Measurements from ENCODE around the gene VTI1A. TPM values are rescaled to one million over a fixed set of nuclear protein-coding genes. Genes with fewer than 3 reads are reported as not detected.

VTI1A gene
- polyA plus RNA-seq, 1 donor from 2014 or later, result 28.7 TPM

DNA sequence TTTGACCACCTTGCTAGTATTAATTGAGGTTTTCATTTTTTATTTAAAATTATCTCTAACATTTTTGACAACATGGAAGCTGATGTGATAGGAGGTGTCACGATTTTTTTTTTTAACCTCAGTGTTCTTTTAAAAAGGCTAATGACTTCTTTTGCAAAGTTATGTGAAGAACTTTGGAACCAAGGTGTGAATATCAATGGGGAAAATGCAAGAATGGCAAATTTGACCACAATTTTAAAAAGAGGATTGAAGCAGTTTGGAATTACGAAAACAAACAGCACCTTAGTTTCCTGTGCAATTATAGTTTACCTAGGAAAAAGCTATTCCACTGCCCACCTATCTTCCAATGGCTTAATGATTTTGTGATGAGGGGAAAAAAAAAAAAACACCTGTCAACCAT, 232.4 kb downstream of the VTI1A start:
- no peak overlapping the region for H3K4me2 ChIP-seq (ENCODE audit: low read length)
- no peaks in the 10 kb centered on the region for H4K20me1 ChIP-seq (ENCODE audit: insufficient read depth)
- no peak overlapping the region for H3K4me3 ChIP-seq (ENCODE audit: low read length)
- H3K9ac ChIP-seq (ENCODE audit: low read length), result no peak overlapping the region
- no peaks in the 10 kb centered on the region for H3K9me3 ChIP-seq (ENCODE audit: low read length)
- H3K36me3 ChIP-seq (ENCODE audit: insufficient read depth, low read length), result no peaks in the 10 kb centered on the region
- no peak overlapping the region for H3K27ac ChIP-seq (ENCODE audit: low read length)
- H2AFZ ChIP-seq (ENCODE audit: low read depth, low read length), result no peak overlapping the region
- H3K27me3 ChIP-seq (ENCODE audit: insufficient read depth, low read depth, low read length), result no peaks in the 10 kb centered on the region
- H3F3A ChIP-seq (ENCODE audit: insufficient read depth, low read length, poor library complexity, severe bottlenecking), result no peaks in the 10 kb centered on the region
- H3K79me2 ChIP-seq (replicated peaks; ENCODE audit: insufficient read depth, low read length), result no peaks in the 10 kb centered on the region
- H3K9me2 ChIP-seq (ENCODE audit: insufficient read depth, low read length), result no peaks in the 10 kb centered on the region
- TF ChIP-seq MXI1 (conservative IDR thresholded peaks at IDR 0.05; ENCODE audit: poor library complexity, severe bottlenecking), result no peak
- TF ChIP-seq, protein P1, sequence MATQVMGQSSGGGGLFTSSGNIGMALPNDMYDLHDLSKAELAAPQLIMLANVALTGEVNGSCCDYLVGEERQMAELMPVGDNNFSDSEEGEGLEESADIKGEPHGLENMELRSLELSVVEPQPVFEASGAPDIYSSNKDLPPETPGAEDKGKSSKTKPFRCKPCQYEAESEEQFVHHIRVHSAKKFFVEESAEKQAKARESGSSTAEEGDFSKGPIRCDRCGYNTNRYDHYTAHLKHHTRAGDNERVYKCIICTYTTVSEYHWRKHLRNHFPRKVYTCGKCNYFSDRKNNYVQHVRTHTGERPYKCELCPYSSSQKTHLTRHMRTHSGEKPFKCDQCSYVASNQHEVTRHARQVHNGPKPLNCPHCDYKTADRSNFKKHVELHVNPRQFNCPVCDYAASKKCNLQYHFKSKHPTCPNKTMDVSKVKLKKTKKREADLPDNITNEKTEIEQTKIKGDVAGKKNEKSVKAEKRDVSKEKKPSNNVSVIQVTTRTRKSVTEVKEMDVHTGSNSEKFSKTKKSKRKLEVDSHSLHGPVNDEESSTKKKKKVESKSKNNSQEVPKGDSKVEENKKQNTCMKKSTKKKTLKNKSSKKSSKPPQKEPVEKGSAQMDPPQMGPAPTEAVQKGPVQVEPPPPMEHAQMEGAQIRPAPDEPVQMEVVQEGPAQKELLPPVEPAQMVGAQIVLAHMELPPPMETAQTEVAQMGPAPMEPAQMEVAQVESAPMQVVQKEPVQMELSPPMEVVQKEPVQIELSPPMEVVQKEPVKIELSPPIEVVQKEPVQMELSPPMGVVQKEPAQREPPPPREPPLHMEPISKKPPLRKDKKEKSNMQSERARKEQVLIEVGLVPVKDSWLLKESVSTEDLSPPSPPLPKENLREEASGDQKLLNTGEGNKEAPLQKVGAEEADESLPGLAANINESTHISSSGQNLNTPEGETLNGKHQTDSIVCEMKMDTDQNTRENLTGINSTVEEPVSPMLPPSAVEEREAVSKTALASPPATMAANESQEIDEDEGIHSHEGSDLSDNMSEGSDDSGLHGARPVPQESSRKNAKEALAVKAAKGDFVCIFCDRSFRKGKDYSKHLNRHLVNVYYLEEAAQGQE (IDR thresholded peaks at IDR 0.05; ENCODE audit: borderline replicate concordance), result no peak
- no peak for TF ChIP-seq EZH2 (IDR thresholded peaks at IDR 0.05; ENCODE audit: borderline replicate concordance, insufficient read depth, low read length, poor library complexity, severe bottlenecking)
- TF ChIP-seq POLR2AphosphoS5 (IDR thresholded peaks at IDR 0.05), result no peak
- TF ChIP-seq EP300 (conservative IDR thresholded peaks at IDR 0.05; ENCODE audit: poor library complexity, severe bottlenecking), result no peak
- TF ChIP-seq RAD21 (conservative IDR thresholded peaks at IDR 0.05), result no peak
- no peak for TF ChIP-seq SMC3 (conservative IDR thresholded peaks at IDR 0.05; ENCODE audit: poor library complexity)
- TF ChIP-seq TAF1 (IDR thresholded peaks at IDR 0.05; ENCODE audit: low read depth), result no peak
- TF ChIP-seq, protein P2, sequence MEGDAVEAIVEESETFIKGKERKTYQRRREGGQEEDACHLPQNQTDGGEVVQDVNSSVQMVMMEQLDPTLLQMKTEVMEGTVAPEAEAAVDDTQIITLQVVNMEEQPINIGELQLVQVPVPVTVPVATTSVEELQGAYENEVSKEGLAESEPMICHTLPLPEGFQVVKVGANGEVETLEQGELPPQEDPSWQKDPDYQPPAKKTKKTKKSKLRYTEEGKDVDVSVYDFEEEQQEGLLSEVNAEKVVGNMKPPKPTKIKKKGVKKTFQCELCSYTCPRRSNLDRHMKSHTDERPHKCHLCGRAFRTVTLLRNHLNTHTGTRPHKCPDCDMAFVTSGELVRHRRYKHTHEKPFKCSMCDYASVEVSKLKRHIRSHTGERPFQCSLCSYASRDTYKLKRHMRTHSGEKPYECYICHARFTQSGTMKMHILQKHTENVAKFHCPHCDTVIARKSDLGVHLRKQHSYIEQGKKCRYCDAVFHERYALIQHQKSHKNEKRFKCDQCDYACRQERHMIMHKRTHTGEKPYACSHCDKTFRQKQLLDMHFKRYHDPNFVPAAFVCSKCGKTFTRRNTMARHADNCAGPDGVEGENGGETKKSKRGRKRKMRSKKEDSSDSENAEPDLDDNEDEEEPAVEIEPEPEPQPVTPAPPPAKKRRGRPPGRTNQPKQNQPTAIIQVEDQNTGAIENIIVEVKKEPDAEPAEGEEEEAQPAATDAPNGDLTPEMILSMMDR (IDR thresholded peaks at IDR 0.05; ENCODE audit: poor library complexity, severe bottlenecking), result no peak

DNA sequence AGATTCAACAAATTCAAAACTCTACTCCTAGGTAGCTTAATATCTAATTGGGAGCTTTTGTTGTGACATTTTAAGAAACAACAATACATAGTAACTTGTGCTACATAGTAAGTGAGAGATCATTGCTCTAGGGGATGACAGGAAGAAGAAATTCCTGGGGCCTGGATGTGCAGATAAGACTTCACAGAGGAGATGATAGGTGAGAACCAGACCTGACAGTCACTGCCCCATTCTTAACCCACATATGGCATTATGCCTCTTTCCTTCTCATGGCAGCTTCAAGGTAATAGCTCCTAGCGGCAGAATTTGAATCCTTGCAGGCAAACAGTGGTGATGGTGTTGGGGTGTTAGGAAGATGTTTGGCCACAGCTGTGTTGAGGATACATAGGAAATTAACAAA, 233.6 kb downstream of the VTI1A start:
- Histone ChIP-seq H3K9me3 (ENCODE audit: low read length) (no peaks in the 10 kb centered on the region), H3K27me3 (ENCODE audit: insufficient read depth, low read depth, low read length) (no peaks in the 10 kb centered on the region), H2AFZ (ENCODE audit: low read depth, low read length) (no peak overlapping the region), H3K4me3 (ENCODE audit: low read length) (no peak overlapping the region), H3K9me2 (ENCODE audit: insufficient read depth, low read length) (no peaks in the 10 kb centered on the region), H3K27ac (ENCODE audit: low read length) (no peak overlapping the region), H3K79me2 (replicated peaks; ENCODE audit: insufficient read depth, low read length) (no peaks in the 10 kb centered on the region), H3K4me2 (ENCODE audit: low read length) (no peak overlapping the region), H4K20me1 (ENCODE audit: insufficient read depth) (no peaks in the 10 kb centered on the region), H3K9ac (ENCODE audit: low read length) (no peak overlapping the region), H3F3A (ENCODE audit: insufficient read depth, low read length, poor library complexity, severe bottlenecking) (no peaks in the 10 kb centered on the region), H3K36me3 (ENCODE audit: insufficient read depth, low read length) (no peaks in the 10 kb centered on the region)
- TF ChIP-seq EZH2 (IDR thresholded peaks at IDR 0.05; ENCODE audit: borderline replicate concordance, insufficient read depth, low read length, poor library complexity, severe bottlenecking) (no peak), TAF1 (IDR thresholded peaks at IDR 0.05; ENCODE audit: low read depth) (no peak), POLR2AphosphoS5 (IDR thresholded peaks at IDR 0.05) (no peak), RAD21 (conservative IDR thresholded peaks at IDR 0.05) (no peak), SMC3 (conservative IDR thresholded peaks at IDR 0.05; ENCODE audit: poor library complexity) (no peak), EP300 (conservative IDR thresholded peaks at IDR 0.05; ENCODE audit: poor library complexity, severe bottlenecking) (no peak), MXI1 (conservative IDR thresholded peaks at IDR 0.05; ENCODE audit: poor library complexity, severe bottlenecking) (no peak)
- TF ChIP-seq, protein P2 (IDR thresholded peaks at IDR 0.05; ENCODE audit: poor library complexity, severe bottlenecking), result no peak
- TF ChIP-seq, protein P1 (IDR thresholded peaks at IDR 0.05; ENCODE audit: borderline replicate concordance), result no peak
